Astrocyte of the spinal cord (primary cell): Measurements from ENCODE around the gene ZNF532.
A peak's percentile ranks its signal among the peaks of the same experiment; 100 is the strongest.
"Not testable (repeated sequence)": the region's sequence is repeated elsewhere in the genome, so short reads cannot be mapped to it uniquely, and the experiment has no call there.

Experiments
- DNase-seq: peaks from one replicate; pipeline ENCODE4 v3.0.0; 2011; ENCODE audit warnings: low read depth, low spot score
- H3K4me3 ChIP-seq: 2 replicates; pipeline ENCODE4 v1.5.1; 2011; ENCODE audit warnings: low read depth, mild to moderate bottlenecking, low read length, moderate library complexity
- CTCF ChIP-seq: IDR thresholded peaks from 2 replicates; pipeline ENCODE4 v1.5.1; 2012; ENCODE audit warnings: low read depth, mild to moderate bottlenecking, low read length, inconsistent platforms
- in situ Hi-C: cut with HindIII; loops from 2 replicates; pipeline ENCODE4 v1.10.0; 2017; ENCODE audit warnings: low sequenced_read_pairs

Gene ZNF532

GRCh38 chr18:58911766-58912165 is 47.1 kb downstream of the ZNF532 start:
- H3K4me3 ChIP-seq, result no peak overlapping the region
- DNase-seq, result peak; percentile 33
- TF ChIP-seq CTCF, result no peak
- in situ Hi-C loops, result no loop called here

- H3K4me3 ChIP-seq, result no peak overlapping the region
- in situ Hi-C loops, result no loop called here
- TF ChIP-seq CTCF, result no peak
- DNase-seq, result peak; percentile 49
Measured at GRCh38 chr18:58915006-58915799, 50.5 kb downstream of the ZNF532 start.

- in situ Hi-C loops, result no loop called here
- H3K4me3 ChIP-seq, result no peak overlapping the region
- no peak for TF ChIP-seq CTCF
- DNase-seq, result no peak
Measured at GRCh38 chr18:58915995-58916394, 51.3 kb downstream of the ZNF532 start.

- DNase-seq, H3K4me3 ChIP-seq, in situ Hi-C loops: not testable (repeated sequence)
Measured at GRCh38 chr18:58919934-58920333, 55.3 kb downstream of the ZNF532 start.

- in situ Hi-C loops, result no loop called here
- H3K4me3 ChIP-seq, result no peak overlapping the region
- no peak for TF ChIP-seq CTCF
- no peak for DNase-seq
Measured at GRCh38 chr18:58922995-58923394, 58.3 kb downstream of the ZNF532 start.

- DNase-seq, result no peak
- no peak for TF ChIP-seq CTCF
- in situ Hi-C loops, result no loop called here
- no peak overlapping the region for H3K4me3 ChIP-seq
Measured at GRCh38 chr18:58924473-58924872, 59.8 kb downstream of the ZNF532 start.

- in situ Hi-C loops, result no loop called here
- no peak for TF ChIP-seq CTCF
- no peak for DNase-seq
Measured at GRCh38 chr18:58927659-58928058, 63.0 kb downstream of the ZNF532 start.

More at GRCh38 chr18:58927659-58928058, 63.0 kb downstream of the ZNF532 start:
- no peak overlapping the region for H3K4me3 ChIP-seq
